ENCODE measurements around the gene TRAPPC10.

DNA sequence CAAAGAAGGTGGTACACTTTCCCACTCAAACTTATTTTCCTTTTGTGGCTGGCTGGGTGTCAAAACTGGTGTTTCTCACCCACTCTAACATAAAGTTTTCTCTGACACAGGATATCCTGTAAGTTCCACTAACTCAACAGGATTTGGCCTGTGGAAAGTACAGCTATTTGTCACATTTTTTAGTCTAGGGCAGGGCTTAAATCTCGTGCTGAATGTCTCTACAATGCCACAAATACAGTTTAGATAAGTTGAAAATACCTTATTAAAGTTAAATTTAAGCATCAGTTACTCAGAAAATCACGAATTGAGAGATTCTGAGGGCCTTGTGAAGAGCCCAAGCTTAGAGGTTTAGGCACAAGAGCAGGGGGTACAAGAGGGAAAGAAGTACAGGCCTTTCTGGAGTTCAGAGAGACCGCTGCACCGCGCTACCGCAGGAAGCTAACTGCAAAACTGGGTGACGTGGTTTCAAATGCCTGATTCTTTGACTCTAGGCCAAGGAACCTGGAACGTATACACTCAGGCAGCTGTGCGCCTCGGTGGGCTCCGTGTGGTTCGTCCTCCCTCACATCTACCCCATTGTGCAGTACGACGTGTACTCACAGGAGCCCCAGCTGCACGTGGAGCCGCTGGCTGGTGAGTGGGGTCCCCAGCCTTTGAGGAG is 71.7 kb downstream of the TRAPPC10 start:
- TF ChIP-seq, protein P1, sequence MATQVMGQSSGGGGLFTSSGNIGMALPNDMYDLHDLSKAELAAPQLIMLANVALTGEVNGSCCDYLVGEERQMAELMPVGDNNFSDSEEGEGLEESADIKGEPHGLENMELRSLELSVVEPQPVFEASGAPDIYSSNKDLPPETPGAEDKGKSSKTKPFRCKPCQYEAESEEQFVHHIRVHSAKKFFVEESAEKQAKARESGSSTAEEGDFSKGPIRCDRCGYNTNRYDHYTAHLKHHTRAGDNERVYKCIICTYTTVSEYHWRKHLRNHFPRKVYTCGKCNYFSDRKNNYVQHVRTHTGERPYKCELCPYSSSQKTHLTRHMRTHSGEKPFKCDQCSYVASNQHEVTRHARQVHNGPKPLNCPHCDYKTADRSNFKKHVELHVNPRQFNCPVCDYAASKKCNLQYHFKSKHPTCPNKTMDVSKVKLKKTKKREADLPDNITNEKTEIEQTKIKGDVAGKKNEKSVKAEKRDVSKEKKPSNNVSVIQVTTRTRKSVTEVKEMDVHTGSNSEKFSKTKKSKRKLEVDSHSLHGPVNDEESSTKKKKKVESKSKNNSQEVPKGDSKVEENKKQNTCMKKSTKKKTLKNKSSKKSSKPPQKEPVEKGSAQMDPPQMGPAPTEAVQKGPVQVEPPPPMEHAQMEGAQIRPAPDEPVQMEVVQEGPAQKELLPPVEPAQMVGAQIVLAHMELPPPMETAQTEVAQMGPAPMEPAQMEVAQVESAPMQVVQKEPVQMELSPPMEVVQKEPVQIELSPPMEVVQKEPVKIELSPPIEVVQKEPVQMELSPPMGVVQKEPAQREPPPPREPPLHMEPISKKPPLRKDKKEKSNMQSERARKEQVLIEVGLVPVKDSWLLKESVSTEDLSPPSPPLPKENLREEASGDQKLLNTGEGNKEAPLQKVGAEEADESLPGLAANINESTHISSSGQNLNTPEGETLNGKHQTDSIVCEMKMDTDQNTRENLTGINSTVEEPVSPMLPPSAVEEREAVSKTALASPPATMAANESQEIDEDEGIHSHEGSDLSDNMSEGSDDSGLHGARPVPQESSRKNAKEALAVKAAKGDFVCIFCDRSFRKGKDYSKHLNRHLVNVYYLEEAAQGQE (IDR thresholded peaks at IDR 0.05; ENCODE audit: borderline replicate concordance), result no peak
- TF ChIP-seq, protein P1 (CRISPR knock-in tag; IDR thresholded peaks at IDR 0.05; ENCODE audit: low read depth), result no peak
- no peak for TF ChIP-seq YBX1 (IDR thresholded peaks at IDR 0.05)
- no peak for TF ChIP-seq ATF1 (CRISPR knock-in tag; IDR thresholded peaks at IDR 0.05)
- TF ChIP-seq ATF1 (tag; IDR thresholded peaks at IDR 0.05), result no peak
- TF ChIP-seq KLF16 (IDR thresholded peaks at IDR 0.05), result no peak
- no peak for TF ChIP-seq BRCA1 (IDR thresholded peaks at IDR 0.05)
- TF ChIP-seq BRCA1 (CRISPR knock-in tag; IDR thresholded peaks at IDR 0.05), result no peak
- TF ChIP-seq, protein P2, sequence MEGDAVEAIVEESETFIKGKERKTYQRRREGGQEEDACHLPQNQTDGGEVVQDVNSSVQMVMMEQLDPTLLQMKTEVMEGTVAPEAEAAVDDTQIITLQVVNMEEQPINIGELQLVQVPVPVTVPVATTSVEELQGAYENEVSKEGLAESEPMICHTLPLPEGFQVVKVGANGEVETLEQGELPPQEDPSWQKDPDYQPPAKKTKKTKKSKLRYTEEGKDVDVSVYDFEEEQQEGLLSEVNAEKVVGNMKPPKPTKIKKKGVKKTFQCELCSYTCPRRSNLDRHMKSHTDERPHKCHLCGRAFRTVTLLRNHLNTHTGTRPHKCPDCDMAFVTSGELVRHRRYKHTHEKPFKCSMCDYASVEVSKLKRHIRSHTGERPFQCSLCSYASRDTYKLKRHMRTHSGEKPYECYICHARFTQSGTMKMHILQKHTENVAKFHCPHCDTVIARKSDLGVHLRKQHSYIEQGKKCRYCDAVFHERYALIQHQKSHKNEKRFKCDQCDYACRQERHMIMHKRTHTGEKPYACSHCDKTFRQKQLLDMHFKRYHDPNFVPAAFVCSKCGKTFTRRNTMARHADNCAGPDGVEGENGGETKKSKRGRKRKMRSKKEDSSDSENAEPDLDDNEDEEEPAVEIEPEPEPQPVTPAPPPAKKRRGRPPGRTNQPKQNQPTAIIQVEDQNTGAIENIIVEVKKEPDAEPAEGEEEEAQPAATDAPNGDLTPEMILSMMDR (IDR thresholded peaks at IDR 0.05 in 2 of 3, conservative IDR thresholded peaks at IDR 0.05 in 1 of 3; ENCODE audit: insufficient read depth in 2 of 3, low read depth in 1 of 3, low read length in 3 of 3), result no peak
- TF ChIP-seq PYGO2 (tag; IDR thresholded peaks at IDR 0.05), result no peak
- no peak for TF ChIP-seq DPF2 (IDR thresholded peaks at IDR 0.05)

Data from K562 (cell line).